Stimulated activated naive B cell treated with anti-CD40 and anti-IgM and Interleukin-4, amounts not matched to agents 10 μg/mL and 1 μg/mL and 100 μg/mL, for 72 hours (primary cell): ENCODE data around the gene MDGA2.
A peak's percentile ranks its signal among the peaks of the same experiment; 100 is the strongest.

Source experiments
- ATAC-seq, 2 donors: fragments of 150-1000 bp; cut with Tn5 transposase; replicated peaks; 2 replicates each; pipeline ENCODE4 v1.10.0; 2021; ENCODE audit warnings: moderate library complexity in 1 of 2
- DNase-seq: peaks from one replicate; pipeline ENCODE4 v3.0.0; 2021
- H3K27ac Mint-ChIP-seq: one replicate; pipeline ENCODE4 v1.8.0; 2022; ENCODE audit warnings: mild to moderate bottlenecking, mixed read lengths
- H3K27me3 Mint-ChIP-seq, 2 donors: one replicate each; pipeline ENCODE4 v1.8.0; 2022; ENCODE audit warnings: mixed read lengths in 2 of 2
- H3K36me3 Mint-ChIP-seq, 2 donors: one replicate each; pipeline ENCODE4 v1.8.0; 2022; ENCODE audit warnings: mixed read lengths in 2 of 2, mild to moderate bottlenecking in 1 of 2
- H3K4me1 Mint-ChIP-seq, 2 donors: one replicate each; pipeline ENCODE4 v1.8.0; 2022; ENCODE audit warnings: mixed read lengths in 2 of 2, mild to moderate bottlenecking in 1 of 2
- H3K4me3 Mint-ChIP-seq, 2 donors: one replicate each; pipeline ENCODE4 v1.8.0; 2022; ENCODE audit warnings: mild to moderate bottlenecking in 2 of 2, mixed read lengths in 2 of 2, moderate library complexity in 1 of 2
- H3K9me3 Mint-ChIP-seq, 2 donors: one replicate each; pipeline ENCODE4 v1.8.0; 2022; ENCODE audit warnings: mixed read lengths in 2 of 2, mild to moderate bottlenecking in 1 of 2

The MDGA2 gene

GRCh38 chr14:47490353-47490752 is 185.1 kb downstream of the MDGA2 start:
- no peaks in the 10 kb centered on the region for H3K4me1 Mint-ChIP-seq
- peaks cover 4% of the 10 kb centered on the region in 2 donors for H3K9me3 Mint-ChIP-seq
- H3K27ac Mint-ChIP-seq = no peak overlapping the region
- no peaks in the 10 kb centered on the region for H3K27me3 Mint-ChIP-seq
- DNase-seq (no peak), ATAC-seq (no peak)
- H3K36me3 Mint-ChIP-seq = no peaks in the 10 kb centered on the region
- no peak overlapping the region for H3K4me3 Mint-ChIP-seq

DNA sequence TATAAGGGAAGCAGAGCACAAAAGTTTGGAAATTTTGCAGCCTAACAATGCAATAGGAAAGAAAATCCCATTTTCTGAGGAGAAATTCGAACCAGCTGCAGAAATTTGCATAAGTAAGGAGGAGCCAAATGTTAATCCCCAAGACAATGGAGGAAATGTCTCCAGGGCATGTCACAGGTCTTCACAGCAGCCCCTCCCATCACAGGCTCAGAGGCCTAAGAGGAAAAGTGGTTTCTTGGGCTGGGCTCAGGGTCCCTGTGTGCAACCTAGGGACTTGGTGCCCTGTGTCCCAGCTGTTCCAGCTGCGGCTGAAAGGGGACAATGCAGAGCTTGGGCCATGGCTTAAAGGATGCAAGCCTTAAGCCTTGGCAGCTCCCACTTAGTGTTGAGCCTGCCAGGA is 190.0 kb downstream of the MDGA2 start:
- Mint-ChIP-seq H3K36me3 (no peaks in the 10 kb centered on the region), H3K9me3 (peaks cover 0 to 4% of the 10 kb centered on the region in 2 donors), H3K4me3 (no peak overlapping the region), H3K27ac (no peak overlapping the region), H3K27me3 (no peaks in the 10 kb centered on the region), H3K4me1 (no peaks in the 10 kb centered on the region)
- no peak for DNase-seq
- no peak for ATAC-seq

- no peaks in the 10 kb centered on the region for H3K4me1 Mint-ChIP-seq
- H3K27ac Mint-ChIP-seq = no peak overlapping the region
- no peaks in the 10 kb centered on the region for H3K36me3 Mint-ChIP-seq
- peaks cover 0 to 4% of the 10 kb centered on the region in 2 donors for H3K9me3 Mint-ChIP-seq
- DNase-seq (no peak), ATAC-seq (no peak)
- no peaks in the 10 kb centered on the region for H3K27me3 Mint-ChIP-seq
- no peak overlapping the region for H3K4me3 Mint-ChIP-seq
These were observed 192.0 kb downstream of the MDGA2 start for GRCh38 chr14:47483449-47483848.

GRCh38 chr14:47471075-47471474 is 204.3 kb downstream of the MDGA2 start:
- no peaks in the 10 kb centered on the region for H3K36me3 Mint-ChIP-seq

DNA sequence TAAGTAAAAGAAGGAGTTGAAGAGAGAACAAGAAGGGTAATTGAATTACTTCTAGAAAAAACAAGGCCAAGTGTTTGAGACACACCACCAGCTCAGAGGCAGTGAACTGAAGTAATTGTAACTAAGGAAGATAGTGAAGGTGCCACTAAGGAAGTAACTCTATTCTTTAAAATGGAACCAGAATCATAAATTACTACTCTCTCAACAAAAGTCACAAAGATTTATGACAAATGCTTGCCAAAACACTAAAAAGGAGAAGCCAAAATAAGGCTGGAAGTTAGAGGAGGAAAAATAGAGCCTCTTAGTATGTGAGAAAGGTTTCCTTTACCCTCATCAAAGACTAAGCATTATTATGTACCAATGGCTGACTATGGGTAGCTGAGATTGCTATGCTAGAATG is 208.5 kb downstream of the MDGA2 start:
- Mint-ChIP-seq H3K36me3 (no peaks in the 10 kb centered on the region), H3K27ac (no peak overlapping the region), H3K9me3 (peaks cover 0 to 4% of the 10 kb centered on the region in 2 donors), H3K4me1 (no peaks in the 10 kb centered on the region), H3K27me3 (no peaks in the 10 kb centered on the region), H3K4me3 (no peak overlapping the region)
- DNase-seq (no peak), ATAC-seq (no peak)

More at GRCh38 chr14:47471075-47471474, 204.3 kb downstream of the MDGA2 start:
- H3K4me1 Mint-ChIP-seq = no peaks in the 10 kb centered on the region
- H3K9me3 Mint-ChIP-seq = peaks cover 0 to 14% of the 10 kb centered on the region in 2 donors
- no peak overlapping the region for H3K27ac Mint-ChIP-seq
- no peaks in the 10 kb centered on the region for H3K27me3 Mint-ChIP-seq
- H3K4me3 Mint-ChIP-seq = no peak overlapping the region
- no peak for DNase-seq
- no peak for ATAC-seq

GRCh38 chr14:47454025-47454424 is 221.4 kb downstream of the MDGA2 start:
- no peak overlapping the region for H3K27ac Mint-ChIP-seq
- no peaks in the 10 kb centered on the region for H3K36me3 Mint-ChIP-seq
- DNase-seq = no peak
- H3K9me3 Mint-ChIP-seq = no peaks in the 10 kb centered on the region
- H3K4me1 Mint-ChIP-seq = no peaks in the 10 kb centered on the region
- ATAC-seq = no peak
- no peak overlapping the region for H3K4me3 Mint-ChIP-seq
- no peaks in the 10 kb centered on the region for H3K27me3 Mint-ChIP-seq

DNA sequence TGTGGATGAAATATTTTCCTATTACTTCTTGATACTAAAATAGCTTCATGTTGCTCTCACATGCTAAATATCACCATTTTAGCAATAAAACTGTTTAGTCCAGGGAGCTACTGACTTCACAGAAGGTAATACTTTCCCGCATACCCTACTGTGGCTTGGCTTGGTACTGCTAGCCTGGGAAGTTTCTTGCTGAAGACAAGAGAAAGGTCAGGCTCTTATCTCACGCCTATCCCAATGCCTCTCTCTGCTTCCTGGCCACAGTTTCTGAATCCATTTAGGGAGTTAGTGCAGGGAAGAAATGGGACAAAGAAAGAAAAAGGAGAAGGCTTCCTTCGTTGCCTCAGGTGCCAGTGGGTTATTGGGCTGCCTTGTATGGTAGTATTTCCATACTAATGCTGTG is 228.3 kb downstream of the MDGA2 start:
- H3K9me3 Mint-ChIP-seq = no peaks in the 10 kb centered on the region
- H3K4me1 Mint-ChIP-seq = no peaks in the 10 kb centered on the region
- no peak for DNase-seq
- H3K27me3 Mint-ChIP-seq = no peaks in the 10 kb centered on the region
- H3K4me3 Mint-ChIP-seq = no peak overlapping the region
- ATAC-seq = no peak
- no peak overlapping the region for H3K27ac Mint-ChIP-seq
- no peaks in the 10 kb centered on the region for H3K36me3 Mint-ChIP-seq

DNA sequence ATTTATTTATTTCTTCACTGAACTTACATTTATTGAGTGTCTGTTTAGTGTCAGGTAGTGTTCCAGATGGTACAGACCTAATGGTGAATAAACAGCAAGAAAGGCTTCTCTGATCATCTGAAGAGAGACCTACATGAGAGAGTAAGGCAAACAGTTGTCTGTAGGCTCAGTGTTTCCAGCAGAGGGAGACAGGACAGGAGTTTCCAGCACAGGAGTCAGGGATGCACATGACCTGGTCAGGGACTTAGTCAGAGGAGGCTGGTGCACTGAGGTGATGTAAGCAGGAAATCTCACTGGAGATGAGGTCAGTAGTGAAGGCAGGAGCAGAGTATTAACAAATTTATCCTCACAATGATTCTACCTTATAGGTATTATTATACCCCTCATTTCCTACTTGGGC is 233.2 kb downstream of the MDGA2 start:
- Mint-ChIP-seq H3K36me3 (no peaks in the 10 kb centered on the region), H3K4me3 (no peak overlapping the region), H3K27me3 (no peaks in the 10 kb centered on the region), H3K4me1 (no peaks in the 10 kb centered on the region), H3K27ac (no peak overlapping the region), H3K9me3 (no peaks in the 10 kb centered on the region)
- DNase-seq = no peak
- peak in 1 of 2 donors; percentile 36 for ATAC-seq

- ATAC-seq (no peak), DNase-seq (no peak)
- no peak overlapping the region for H3K4me3 Mint-ChIP-seq
- H3K27me3 Mint-ChIP-seq = no peaks in the 10 kb centered on the region
- no peaks in the 10 kb centered on the region for H3K9me3 Mint-ChIP-seq
- no peaks in the 10 kb centered on the region for H3K36me3 Mint-ChIP-seq
- H3K27ac Mint-ChIP-seq = no peak overlapping the region
- no peaks in the 10 kb centered on the region for H3K4me1 Mint-ChIP-seq
These were observed 235.5 kb downstream of the MDGA2 start for GRCh38 chr14:47439953-47440352.

DNA sequence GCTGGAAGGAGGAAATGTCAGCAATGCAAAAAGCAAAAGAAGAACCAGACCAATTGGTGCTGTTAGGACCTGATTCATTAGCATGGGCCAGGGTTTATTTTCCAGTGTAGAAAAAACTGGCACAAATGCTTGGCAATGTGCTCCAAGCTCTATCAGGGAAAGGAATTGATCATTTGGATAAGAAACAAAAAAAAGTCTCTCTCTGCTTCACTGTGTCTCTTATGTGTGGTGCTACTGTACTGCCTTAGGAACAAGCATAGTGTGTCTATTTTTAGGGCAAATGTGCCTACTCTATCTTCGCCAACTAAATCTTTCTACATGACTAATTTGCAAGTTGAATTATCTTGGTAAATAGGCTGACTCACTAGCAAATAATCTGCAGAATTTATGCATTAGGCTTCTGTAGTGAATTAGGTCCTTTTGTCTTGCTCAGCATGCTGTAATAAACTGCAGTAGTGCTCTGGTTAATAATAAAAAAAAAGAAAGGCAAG is 236.7 kb downstream of the MDGA2 start:
- DNase-seq = no peak

DNA sequence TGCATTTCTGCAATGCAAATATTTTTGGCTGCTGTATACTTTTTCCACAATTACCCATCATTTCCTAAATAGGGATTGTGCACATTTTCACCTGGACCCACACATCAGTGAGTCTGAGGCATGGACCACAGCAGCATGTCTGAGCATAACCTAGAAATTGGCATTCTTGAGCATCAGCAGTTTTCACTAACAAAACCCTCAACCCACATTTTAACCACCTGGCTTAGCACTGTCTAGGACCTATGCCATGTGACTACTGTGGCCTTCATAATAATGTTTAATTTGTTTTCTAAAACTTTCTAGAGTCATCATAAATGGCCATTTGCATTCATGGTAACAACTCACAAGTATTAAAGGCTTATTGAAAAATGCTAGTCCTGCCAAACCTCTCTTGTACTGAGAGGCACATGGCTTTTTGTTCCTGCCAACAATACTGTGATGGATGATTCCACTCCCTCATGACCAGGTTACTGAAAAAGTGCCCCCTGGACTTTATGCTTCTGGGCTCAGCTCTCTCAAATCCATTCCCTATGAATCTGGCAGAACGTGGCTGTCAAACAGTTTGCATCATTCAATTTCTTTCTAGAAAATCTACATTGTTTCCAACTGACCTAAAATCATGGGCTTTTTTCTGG is 240.0 kb downstream of the MDGA2 start:
- ATAC-seq (no peak), DNase-seq (no peak)
- H3K4me3 Mint-ChIP-seq = no peak overlapping the region
- no peak overlapping the region for H3K27ac Mint-ChIP-seq
- H3K9me3 Mint-ChIP-seq = peaks cover 0 to 3% of the 10 kb centered on the region in 2 donors
- no peaks in the 10 kb centered on the region for H3K4me1 Mint-ChIP-seq
- no peaks in the 10 kb centered on the region for H3K36me3 Mint-ChIP-seq
- no peaks in the 10 kb centered on the region for H3K27me3 Mint-ChIP-seq

More for the DNA sequence above, 236.7 kb downstream of the MDGA2 start:
- Mint-ChIP-seq H3K36me3 (no peaks in the 10 kb centered on the region), H3K27me3 (no peaks in the 10 kb centered on the region), H3K4me1 (no peaks in the 10 kb centered on the region), H3K27ac (no peak overlapping the region), H3K9me3 (no peaks in the 10 kb centered on the region), H3K4me3 (no peak overlapping the region)
- no peak for ATAC-seq

DNA sequence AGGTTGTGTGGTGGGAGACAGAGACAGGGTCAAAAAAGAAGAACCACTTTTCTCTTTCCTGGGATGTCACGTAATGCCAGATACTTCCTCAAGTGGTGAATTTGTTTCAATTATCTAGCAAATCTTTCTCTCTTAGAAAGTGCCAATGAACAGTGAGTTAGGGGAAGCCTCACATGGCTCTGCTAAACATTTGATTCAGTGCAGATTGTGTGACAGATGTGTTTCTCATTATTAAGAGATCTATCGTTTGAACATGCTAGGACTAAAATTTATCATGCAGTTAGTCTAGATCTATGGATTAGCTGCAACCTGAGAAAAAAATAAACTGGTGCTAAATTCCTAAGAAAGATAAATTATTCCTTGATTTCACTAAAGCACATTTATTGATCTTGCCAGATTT is 247.8 kb downstream of the MDGA2 start:
- ATAC-seq (no peak), DNase-seq (no peak)
- H3K9me3 Mint-ChIP-seq = peaks cover 0 to 3% of the 10 kb centered on the region in 2 donors
- H3K27me3 Mint-ChIP-seq = no peaks in the 10 kb centered on the region
- H3K36me3 Mint-ChIP-seq = no peaks in the 10 kb centered on the region
- H3K4me1 Mint-ChIP-seq = no peaks in the 10 kb centered on the region
- H3K27ac Mint-ChIP-seq = no peak overlapping the region
- H3K4me3 Mint-ChIP-seq = no peak overlapping the region

DNA sequence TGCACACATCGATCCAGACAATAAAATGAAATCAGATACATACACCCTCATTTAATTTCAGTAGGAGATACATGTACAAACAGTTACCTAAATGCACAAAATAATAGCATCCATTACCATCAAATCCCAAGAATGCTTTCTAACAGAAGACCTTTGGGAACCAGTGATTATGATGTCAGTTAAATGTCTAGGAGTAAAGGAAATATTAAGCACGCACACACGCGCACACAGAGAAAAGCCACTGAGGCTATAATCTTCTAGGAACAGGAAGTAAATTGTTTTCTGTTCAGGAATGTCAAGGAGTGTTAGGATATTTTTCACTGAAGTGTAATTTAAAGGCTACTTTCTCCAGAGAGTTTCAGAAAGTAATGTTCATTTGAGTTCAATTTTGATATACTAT is 250.1 kb downstream of the MDGA2 start:
- DNase-seq = no peak
- no peaks in the 10 kb centered on the region for H3K9me3 Mint-ChIP-seq
- no peaks in the 10 kb centered on the region for H3K4me1 Mint-ChIP-seq
- no peaks in the 10 kb centered on the region for H3K27me3 Mint-ChIP-seq
- no peak for ATAC-seq
- H3K36me3 Mint-ChIP-seq = no peaks in the 10 kb centered on the region
- H3K4me3 Mint-ChIP-seq = no peak overlapping the region
- H3K27ac Mint-ChIP-seq = no peak overlapping the region

DNA sequence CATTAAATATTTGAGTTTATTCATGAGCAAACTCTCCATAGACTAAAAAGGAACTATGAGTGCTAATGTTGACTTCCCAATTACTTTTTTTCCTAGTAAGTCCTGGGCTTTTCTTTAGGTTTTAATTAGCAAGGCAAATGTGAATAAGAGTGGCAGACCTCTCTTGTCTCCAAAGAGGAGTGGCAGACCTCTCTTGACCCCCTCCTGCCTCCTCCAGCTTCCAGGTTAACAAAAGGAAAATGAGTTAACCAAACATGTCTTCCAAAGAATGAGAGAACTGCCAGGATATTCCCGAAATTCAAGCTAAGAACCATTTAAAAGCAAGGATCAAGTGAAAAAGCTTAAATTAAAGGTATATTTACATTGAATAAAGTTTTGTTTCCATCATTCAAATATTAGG is 253.2 kb downstream of the MDGA2 start:
- ATAC-seq = no peak
- H3K9me3 Mint-ChIP-seq = peaks cover 0 to under 1% of the 10 kb centered on the region in 2 donors
- H3K36me3 Mint-ChIP-seq = no peaks in the 10 kb centered on the region
- H3K27ac Mint-ChIP-seq = no peak overlapping the region
- no peak for DNase-seq
- no peak overlapping the region for H3K4me3 Mint-ChIP-seq
- no peaks in the 10 kb centered on the region for H3K27me3 Mint-ChIP-seq
- H3K4me1 Mint-ChIP-seq = no peaks in the 10 kb centered on the region

DNA sequence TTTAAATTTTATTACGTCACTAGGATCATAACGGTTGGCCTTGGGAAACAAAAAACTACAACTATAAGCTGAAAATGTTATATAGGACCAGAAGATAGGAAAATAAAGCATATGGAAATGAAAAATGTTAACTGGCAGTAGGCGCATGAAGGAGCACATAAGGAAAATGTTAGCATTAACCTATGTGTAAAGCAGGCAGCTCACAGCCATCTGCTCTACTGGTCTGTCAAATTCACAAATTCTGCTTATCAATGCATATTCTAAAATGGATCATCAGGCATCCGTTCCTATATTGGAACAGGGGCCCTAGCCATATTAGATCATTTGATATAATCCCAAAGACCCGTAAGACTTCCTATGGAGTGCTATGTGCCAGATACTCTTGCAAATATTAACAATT is 263.9 kb downstream of the MDGA2 start:
- Mint-ChIP-seq H3K4me3 (no peak overlapping the region), H3K4me1 (no peaks in the 10 kb centered on the region), H3K27me3 (no peaks in the 10 kb centered on the region), H3K27ac (no peak overlapping the region), H3K9me3 (peaks cover 0 to 1% of the 10 kb centered on the region in 2 donors), H3K36me3 (no peaks in the 10 kb centered on the region)
- ATAC-seq (no peak), DNase-seq (no peak)

DNA sequence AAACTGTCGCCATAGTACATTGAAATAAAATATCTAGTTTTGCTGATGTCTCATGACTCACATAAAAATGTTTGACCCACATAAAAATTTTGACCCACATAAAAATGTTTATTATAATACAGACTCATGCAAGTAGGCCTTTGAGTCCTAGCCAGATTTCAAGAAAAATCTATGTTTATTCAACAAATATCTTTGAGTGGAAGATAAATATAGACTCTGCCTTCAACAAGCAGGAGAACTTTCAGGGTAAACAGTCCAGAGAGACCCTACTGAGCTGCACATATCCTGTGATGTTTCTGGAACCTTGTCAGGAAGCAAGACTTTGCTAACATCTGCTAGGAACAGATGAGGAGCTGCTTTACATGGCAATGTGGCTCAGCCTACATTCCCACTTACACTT is 283.1 kb downstream of the MDGA2 start:
- Mint-ChIP-seq H3K4me3 (no peak overlapping the region), H3K36me3 (no peaks in the 10 kb centered on the region), H3K4me1 (no peaks in the 10 kb centered on the region), H3K9me3 (no peaks in the 10 kb centered on the region), H3K27me3 (no peaks in the 10 kb centered on the region), H3K27ac (no peak overlapping the region)
- ATAC-seq (no peak), DNase-seq (no peak)
